SK-N-MC (cell line): ENCODE data around the gene DENND5B.
"Not testable (repeated sequence)": the region's sequence is repeated elsewhere in the genome, so short reads cannot be mapped to it uniquely, and the experiment has no call there.

Source experiments
- DNase-seq: peaks from one replicate; pipeline ENCODE4 v3.0.0-alpha.2; 2011; ENCODE audit warnings: low read depth, low spot score
- H3K27ac ChIP-seq: fragments of 200-600 bp; sonication (generic); 2 replicates; pipeline ENCODE4 v1.5.1; 2016; ENCODE audit warnings: mixed run types
- H3K36me3 ChIP-seq: fragments of 200-600 bp; sonication (generic); 2 replicates; pipeline ENCODE4 v1.6.1; 2017; ENCODE audit warnings: antibody characterized with exemption, low read length, mixed read lengths; ENCODE audit not compliant: insufficient read depth
- H3K4me3 ChIP-seq: fragments of 200-600 bp; sonication (generic); 2 replicates; pipeline ENCODE4 v1.5.1; 2016
- H3K9ac ChIP-seq: fragments of 200-600 bp; sonication (generic); 2 replicates; pipeline ENCODE4 v1.8.0; 2017; ENCODE audit warnings: mixed run types, mixed read lengths; ENCODE audit not compliant: insufficient read length
- H3K9me3 ChIP-seq: fragments of 200-600 bp; sonication (generic); 2 replicates; pipeline ENCODE4 v1.6.1; 2017; ENCODE audit warnings: low read depth, mild to moderate bottlenecking, antibody characterized with exemption, low read length, moderate library complexity, mixed read lengths
- EZH2 ChIP-seq: fragments of 200-600 bp; sonication (generic); IDR thresholded peaks from one replicate; pipeline ENCODE4 v1.6.1; 2017; ENCODE audit warnings: antibody characterized with exemption
- FOXP2 ChIP-seq: optimal IDR thresholded peaks from 2 replicates; pipeline ENCODE3; 2011; ENCODE audit warnings: mild to moderate bottlenecking, moderate library complexity; ENCODE audit not compliant: insufficient read depth; ENCODE audit errors: extremely low read length, control extremely low read depth
- POLR2AphosphoS5 ChIP-seq: IDR thresholded peaks from 2 replicates; pipeline ENCODE4 v1.6.1; 2012; ENCODE audit warnings: mild to moderate bottlenecking, low read depth, low read length, borderline replicate concordance

The DENND5B gene

DNA sequence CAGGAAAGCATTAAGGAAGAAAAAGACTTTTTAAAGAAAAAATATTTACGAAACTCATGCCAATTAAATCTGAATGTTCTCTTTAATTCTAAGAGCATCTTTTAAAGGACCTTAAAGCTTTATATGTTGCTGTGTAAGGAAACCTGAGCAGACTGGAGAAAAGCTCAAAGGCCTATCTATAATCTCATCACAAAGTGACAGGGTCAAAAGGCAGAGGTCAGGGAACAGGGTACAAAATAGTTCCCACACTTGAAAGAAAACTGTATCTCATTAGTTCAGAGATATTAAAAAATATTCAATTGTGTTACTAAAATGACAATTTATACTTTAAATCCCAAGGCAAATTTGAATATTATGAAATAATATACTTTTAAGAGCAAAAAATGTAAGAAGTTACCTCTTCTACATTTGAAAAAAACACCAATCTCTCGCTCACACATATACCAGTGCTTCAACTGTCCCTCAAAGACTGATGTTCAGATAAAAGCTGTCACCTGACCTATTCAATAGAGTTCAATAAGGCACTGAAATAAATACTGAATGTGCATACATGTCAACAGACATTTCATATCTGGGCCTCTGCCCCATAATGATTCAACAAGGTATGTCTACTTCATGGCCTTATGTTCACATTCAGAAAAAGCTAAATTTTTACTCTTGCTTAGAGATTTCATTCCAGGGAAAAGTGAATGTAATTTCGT lies 17.9 kb downstream of the DENND5B start:
- TF ChIP-seq FOXP2 (no peak), POLR2AphosphoS5 (no peak), EZH2 (no peak)
- Histone ChIP-seq H3K27ac (no peak overlapping the region), H3K9me3 (no peaks in the 10 kb centered on the region), H3K4me3 (no peak overlapping the region), H3K36me3 (no peaks in the 10 kb centered on the region), H3K9ac (no peak overlapping the region)
- no peak for DNase-seq

DNA sequence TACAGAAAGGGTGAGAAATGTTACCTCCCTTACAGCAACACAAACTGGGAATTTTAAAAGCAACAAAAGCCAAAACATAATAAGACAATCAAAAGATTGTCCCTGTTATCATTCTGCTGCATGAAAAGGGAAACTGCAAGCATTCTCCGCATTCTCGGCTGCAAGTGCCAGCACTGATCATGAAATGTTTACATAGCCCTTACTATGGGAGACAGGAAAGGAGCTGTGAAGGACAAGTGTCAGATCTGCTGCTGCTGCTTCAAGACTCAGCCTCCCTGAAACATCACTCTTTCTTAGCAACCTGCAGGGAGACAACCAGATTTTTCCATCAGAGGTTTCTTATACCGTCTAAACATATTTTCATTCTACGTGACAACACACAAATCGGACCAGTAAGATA lies 20.1 kb downstream of the DENND5B start:
- TF ChIP-seq POLR2AphosphoS5: no peak
- no peak for TF ChIP-seq EZH2
- TF ChIP-seq FOXP2: no peak
- no peak overlapping the region for H3K9ac ChIP-seq
- no peaks in the 10 kb centered on the region for H3K9me3 ChIP-seq
- H3K27ac ChIP-seq: no peak overlapping the region
- H3K36me3 ChIP-seq: no peaks in the 10 kb centered on the region
- no peak for DNase-seq
- H3K4me3 ChIP-seq: no peak overlapping the region

DNA sequence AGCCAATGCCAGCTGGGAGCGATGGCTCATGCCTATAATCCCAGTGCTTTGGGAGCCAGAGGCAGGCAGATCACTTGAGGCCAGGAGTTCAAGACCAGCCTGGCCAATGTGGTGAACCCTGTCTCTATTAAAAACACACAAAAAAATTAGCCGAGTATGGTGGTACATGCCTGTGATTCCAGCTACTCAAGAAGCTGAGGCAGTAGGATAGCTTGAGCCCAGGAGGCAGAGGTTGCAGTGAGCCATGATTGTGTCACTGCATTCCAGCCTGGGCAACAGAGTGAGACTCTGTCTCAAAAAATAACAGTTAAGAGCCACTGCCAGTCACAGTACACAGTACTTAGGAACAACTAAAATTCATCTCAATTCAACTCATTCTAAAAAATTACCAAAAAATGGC lies 21.4 kb downstream of the DENND5B start:
- H3K9me3 ChIP-seq, H3K9ac ChIP-seq, H3K4me3 ChIP-seq, DNase-seq, H3K27ac ChIP-seq, H3K36me3 ChIP-seq: not testable (repeated sequence)

DNA sequence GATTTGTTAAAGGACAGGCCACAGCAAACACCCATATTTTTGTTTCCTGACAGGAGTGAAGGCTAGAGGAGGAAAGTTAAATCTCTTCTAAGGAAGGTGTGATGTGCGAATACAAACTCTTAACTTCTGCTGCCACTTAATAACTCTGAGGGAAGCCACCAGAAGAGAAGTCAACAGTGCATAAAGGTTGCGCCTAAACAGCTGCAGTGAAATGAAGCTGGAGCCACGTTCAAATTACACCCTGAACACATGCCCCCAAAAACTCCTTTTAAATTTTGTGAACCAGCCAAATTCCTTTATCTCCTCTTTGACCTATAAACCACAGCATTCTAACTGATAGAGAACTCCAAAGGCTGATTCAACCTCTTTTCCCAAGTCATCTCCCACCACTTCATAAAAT lies 22.4 kb downstream of the DENND5B start:
- Histone ChIP-seq H3K36me3 (no peaks in the 10 kb centered on the region), H3K9me3 (no peaks in the 10 kb centered on the region), H3K27ac (no peak overlapping the region), H3K9ac (no peak overlapping the region), H3K4me3 (no peak overlapping the region)
- TF ChIP-seq FOXP2: no peak
- TF ChIP-seq EZH2: no peak
- no peak for TF ChIP-seq POLR2AphosphoS5
- DNase-seq: no peak

DNA sequence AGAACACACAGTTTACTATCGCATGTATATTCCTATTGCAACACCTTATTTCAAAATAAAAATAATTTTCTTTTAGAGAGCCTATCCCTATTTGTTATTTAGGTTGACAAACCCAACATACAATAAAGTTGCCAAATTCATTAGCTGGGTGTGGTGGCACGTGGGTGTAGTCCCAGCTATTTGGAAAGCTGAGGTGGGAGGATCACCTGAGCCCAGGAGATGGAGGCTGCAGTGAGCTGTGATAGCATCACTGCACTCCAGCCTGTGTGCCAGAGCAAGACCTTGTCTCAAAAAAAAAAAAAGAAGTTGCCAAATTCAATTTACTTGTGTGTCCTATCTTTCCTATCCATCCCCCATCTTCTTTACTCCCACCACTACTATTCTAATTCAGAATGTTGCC lies 23.9 kb downstream of the DENND5B start:
- Histone ChIP-seq H3K9ac (no peak overlapping the region), H3K4me3 (no peak overlapping the region), H3K27ac (no peak overlapping the region), H3K36me3 (no peaks in the 10 kb centered on the region), H3K9me3 (no peaks in the 10 kb centered on the region)
- TF ChIP-seq POLR2AphosphoS5 (no peak), EZH2 (no peak), FOXP2 (no peak)
- no peak for DNase-seq

DNA sequence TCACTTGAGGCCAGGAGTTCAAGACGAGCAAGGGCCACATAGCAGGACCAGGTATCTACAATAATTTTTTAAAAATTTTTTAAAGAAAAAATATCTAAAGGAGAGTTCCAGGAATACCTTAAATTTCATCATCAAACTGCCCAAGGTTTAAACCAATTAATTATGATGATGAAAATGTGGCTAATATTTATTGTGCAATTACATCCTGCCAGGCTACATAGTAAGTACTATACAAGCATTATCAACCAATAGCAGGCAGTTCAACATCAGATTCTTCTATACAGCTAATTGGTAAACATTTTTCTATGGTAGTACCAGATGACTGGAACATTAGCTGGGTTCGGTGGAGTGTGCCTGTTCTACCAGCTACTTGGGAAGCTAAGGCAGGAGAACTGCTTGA lies 24.4 kb downstream of the DENND5B start:
- TF ChIP-seq EZH2 (no peak), FOXP2 (no peak), POLR2AphosphoS5 (no peak)
- H3K9ac ChIP-seq: no peak overlapping the region
- H3K36me3 ChIP-seq: no peaks in the 10 kb centered on the region
- no peaks in the 10 kb centered on the region for H3K9me3 ChIP-seq
- DNase-seq: no peak
- H3K4me3 ChIP-seq: no peak overlapping the region
- H3K27ac ChIP-seq: no peak overlapping the region

DNA sequence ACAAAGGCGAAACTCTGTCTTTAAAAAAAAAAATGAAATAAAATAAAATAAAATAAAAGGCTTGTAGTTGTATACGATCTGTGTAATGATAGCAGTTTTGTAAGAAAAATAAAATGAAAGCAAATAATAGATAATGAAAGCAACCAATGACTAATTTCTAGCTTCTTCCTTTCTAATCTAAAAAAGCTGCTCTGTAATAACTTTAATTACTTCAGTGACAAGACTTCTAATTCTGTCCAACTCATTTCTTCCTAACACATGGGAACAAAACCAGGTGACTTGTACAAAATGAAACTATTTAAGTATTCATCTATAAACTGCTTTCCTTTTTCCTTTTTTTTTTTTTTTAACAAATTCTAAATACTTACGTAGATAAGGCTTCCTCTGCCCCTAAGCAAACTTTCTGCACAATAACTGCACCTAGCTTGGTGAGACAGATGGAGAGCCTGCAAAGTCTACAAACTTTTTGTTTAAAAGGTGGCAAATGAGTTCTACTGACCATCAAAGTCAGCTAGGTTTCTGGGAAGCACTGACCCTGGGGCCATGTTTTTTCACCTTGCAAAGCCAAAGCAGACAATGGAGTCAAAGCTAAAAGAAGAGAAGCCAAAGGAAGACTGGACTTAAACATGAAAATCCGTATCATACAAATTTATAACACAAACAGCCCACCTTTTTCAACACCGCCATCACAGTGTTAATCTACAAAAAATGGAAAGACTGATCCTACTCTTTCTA lies 28.2 kb downstream of the DENND5B start:
- no peak overlapping the region for H3K9ac ChIP-seq
- no peak overlapping the region for H3K4me3 ChIP-seq
- no peaks in the 10 kb centered on the region for H3K36me3 ChIP-seq
- TF ChIP-seq POLR2AphosphoS5: no peak
- no peak for TF ChIP-seq FOXP2
- no peak for TF ChIP-seq EZH2
- no peak overlapping the region for H3K27ac ChIP-seq
- no peaks in the 10 kb centered on the region for H3K9me3 ChIP-seq
- DNase-seq: no peak

DNA sequence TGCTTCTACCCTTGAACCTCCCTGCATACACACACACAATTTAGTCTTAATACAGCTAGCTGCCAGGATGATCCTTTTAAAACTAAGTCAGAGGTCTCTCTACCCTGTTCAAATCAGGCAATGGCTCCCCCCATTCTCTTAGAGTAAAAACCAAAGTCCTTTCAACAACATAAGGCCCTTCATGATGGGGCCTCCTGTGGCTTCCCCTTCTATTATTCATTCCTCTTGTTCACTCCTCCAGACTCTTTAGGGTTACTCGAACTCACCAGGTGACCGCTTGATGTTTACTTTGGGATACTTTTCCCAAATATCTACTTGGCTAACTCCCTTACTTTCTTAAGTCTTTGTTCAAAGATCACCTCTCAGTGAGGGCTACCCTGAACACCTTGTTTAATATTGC lies 30.4 kb downstream of the DENND5B start:
- Histone ChIP-seq H3K27ac (no peak overlapping the region), H3K9ac (no peak overlapping the region), H3K9me3 (no peaks in the 10 kb centered on the region), H3K36me3 (no peaks in the 10 kb centered on the region), H3K4me3 (no peak overlapping the region)
- TF ChIP-seq FOXP2 (no peak), EZH2 (no peak), POLR2AphosphoS5 (no peak)
- no peak for DNase-seq

DNA sequence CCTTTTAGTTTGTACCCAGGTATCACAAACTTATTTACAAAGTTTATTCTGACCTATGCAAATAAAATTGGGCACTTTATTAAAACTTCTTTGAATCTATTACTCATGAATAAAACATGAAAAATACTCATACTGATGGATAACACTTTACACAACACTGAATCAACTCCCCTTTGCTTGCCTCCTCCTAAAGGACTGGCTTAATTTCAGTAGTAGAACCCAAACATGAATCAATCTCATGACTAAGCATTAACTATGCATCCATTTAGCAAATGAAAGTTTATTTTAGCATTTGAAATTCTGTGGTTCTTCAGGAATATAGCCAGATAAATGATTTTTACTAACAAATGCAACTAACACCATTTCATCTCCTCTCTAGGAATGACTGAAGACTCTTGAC lies 32.4 kb downstream of the DENND5B start:
- H3K36me3 ChIP-seq: no peaks in the 10 kb centered on the region
- no peak overlapping the region for H3K27ac ChIP-seq
- DNase-seq: no peak
- no peak for TF ChIP-seq EZH2
- no peak for TF ChIP-seq FOXP2
- TF ChIP-seq POLR2AphosphoS5: no peak
- no peaks in the 10 kb centered on the region for H3K9me3 ChIP-seq
- no peak overlapping the region for H3K9ac ChIP-seq
- no peak overlapping the region for H3K4me3 ChIP-seq
